Cardiac fibroblast (primary cell): Measurements from ENCODE around the gene SCFD2.

ENCODE experiments used
- DNase-seq, 2 donors: peaks; one replicate each; pipeline versions ENCODE4 v3.0.0 to v3.0.0-alpha.2; 2010; ENCODE audit warnings: low read depth in 2 of 2
- H3K4me3 ChIP-seq, 2 donors: replicated peaks in 1 of 2; 1 replicate in 1 of 2; 2 replicates in 1 of 2; pipeline ENCODE4 v1.5.1; 2011; ENCODE audit warnings: low read depth in 2 of 2, low read length in 2 of 2, mild to moderate bottlenecking in 2 of 2, moderate library complexity in 1 of 2
- CTCF ChIP-seq: IDR thresholded peaks from one replicate; pipeline ENCODE4 v1.5.1; 2011; ENCODE audit warnings: low read depth, mild to moderate bottlenecking, low read length, inconsistent platforms

The SCFD2 gene

DNA sequence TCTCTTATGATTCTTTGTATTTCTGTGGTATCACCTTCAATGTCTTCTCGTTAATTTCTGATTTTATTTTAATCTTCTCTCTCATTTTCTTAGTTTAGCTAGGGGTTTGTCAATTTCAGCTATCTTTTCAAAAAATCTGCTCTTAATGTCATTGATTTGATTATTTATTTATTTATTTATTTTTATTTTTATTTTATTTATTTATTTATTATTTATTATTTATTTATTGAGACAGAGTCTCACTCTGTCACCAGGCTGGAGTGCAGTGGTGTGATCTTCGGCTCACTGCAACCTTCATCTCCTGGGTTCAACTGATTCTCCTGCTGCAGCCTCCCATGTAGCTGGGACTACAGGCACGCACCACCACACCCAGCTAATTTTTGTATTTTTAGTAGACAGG lies 194.1 kb downstream of the SCFD2 start:
- TF ChIP-seq CTCF: no peak
- no peak for DNase-seq
- H3K4me3 ChIP-seq: no peak overlapping the region

GRCh38 chr4:53169695-53170617 lies 195.9 kb downstream of the SCFD2 start:
- DNase-seq: no peak
- no peak for TF ChIP-seq CTCF
- H3K4me3 ChIP-seq: no peak overlapping the region

DNA sequence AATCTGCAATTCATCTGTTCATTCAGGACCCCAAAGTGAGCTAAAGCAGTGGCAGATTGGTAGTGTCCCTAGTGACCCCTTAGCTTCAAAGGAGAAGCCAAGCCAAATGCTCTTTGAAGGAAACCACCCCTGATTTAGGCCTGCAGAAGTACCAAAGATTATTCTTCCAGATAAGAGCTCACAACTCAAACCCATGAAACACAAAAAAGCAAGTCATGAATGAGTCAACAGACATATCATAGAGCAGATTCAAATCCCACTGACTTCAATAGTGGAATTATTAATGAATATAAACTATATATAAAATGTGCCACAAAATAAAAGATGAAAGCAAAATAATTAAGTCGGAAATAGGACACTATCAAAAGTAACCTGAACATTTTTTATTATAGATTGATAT lies 197.6 kb downstream of the SCFD2 start:
- H3K4me3 ChIP-seq: no peak overlapping the region
- DNase-seq: no peak
- no peak for TF ChIP-seq CTCF

GRCh38 chr4:53162969-53163368 lies 202.9 kb downstream of the SCFD2 start:
- no peak for DNase-seq
- no peak for TF ChIP-seq CTCF
- H3K4me3 ChIP-seq: no peak overlapping the region

DNA sequence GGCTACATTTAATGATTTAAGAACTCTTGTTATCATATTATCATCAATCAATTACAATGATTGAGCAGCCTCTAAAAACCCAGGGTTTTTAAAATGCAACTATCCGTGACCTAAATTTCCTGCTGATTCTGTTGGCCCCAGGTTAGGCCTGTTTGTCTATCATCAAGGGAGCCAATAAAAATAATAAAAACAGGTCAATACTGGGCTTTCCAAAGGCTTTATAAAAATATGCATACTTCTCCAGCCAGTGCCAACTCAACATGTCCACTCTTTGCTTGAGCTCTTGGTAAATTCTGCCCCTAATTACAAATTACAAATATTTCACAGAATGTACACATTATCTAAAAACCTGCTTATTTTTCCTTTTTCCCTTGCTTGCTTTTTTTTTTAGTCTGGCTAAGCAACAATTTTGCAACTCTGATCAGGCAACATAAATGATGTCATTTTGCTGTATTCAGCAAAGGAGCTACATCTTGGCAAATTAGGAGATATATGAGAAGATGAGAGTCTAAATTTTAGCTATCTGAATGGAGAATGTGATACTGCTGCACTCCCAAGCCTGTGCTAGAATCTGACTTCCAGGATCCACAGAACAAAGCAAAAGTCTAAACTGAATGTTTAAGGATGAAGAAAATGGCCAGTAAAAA lies 204.0 kb downstream of the SCFD2 start:
- no peak for TF ChIP-seq CTCF
- H3K4me3 ChIP-seq: no peak overlapping the region
- no peak for DNase-seq

DNA sequence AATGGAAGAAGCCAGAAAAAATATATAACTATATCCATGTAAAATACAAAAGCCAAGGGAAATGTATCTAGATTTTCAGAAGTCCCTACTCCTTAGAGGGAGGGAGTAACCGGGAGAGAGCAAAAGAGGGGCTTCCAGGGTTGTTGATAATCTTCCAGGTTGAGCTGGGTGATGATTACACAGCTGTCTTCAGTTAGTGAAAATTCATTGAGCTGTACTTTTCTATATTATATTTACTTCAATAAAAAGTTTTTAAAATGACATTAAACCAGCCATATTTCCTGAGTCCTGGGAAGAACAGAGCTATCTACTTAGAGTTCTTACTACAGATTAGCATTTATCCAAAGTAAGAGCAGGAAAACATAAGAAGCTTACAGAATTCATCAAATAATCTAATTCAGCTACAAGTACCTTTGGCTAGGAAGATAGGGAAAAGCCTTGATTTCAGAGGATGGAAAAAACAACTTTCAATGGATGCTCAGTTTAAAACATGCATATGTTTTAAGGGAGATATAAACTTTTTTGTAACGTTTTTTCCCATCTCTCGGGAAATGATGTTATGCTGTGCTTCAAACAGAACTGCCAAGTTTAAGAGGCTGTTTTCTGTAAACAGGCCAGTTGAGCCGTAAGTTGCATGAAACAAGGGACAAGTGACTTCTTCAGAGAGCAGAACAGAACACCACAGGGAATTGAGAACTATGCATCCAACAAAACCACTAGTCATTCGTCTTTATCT lies 204.6 kb downstream of the SCFD2 start:
- no peak for TF ChIP-seq CTCF
- H3K4me3 ChIP-seq: no peak overlapping the region
- no peak for DNase-seq
